Measurements from ENCODE around the gene NOP56. TPM values are rescaled to one million over a fixed set of nuclear protein-coding genes. Genes with fewer than 3 reads are reported as not detected.

NOP56 gene
- total and polyA plus RNA-seq, 2 donors (not counting 1 experiment from before 2014, with no cell fraction given), result 212 to 247 TPM

DNA sequence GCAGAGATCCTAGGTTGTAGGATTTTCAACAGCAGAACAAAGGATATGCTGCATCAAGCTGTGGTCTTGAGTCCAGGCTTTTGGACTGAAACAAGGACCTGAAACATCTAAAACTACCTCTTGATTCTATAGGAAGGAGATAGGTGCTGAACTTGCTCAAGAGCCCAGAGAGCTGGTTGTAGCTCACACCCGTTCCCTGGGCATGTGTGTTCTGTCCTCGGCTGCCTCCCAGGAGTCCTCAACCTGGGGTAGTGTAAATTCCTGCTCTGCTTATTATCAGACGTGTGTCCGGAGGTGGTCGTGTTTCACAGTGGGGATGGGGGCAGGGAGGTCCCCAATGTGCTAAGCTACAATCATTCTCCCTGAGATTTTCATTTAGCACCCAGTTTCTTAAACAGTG lies 4.8 kb downstream of the NOP56 start:
- no peak for ATAC-seq (ENCODE audit: low read depth)
- H3K27me3 Mint-ChIP-seq, result no peaks in the 10 kb centered on the region
- H3K9me3 ChIP-seq (ENCODE audit: control extremely low read depth in 1 of 3, control insufficient read depth in 2 of 3, insufficient read depth in 1 of 3, low read length in 2 of 3), result no peaks in the 10 kb centered on the region
- H3K4me3 Mint-ChIP-seq, result no peak overlapping the region
- H3K4me1 Mint-ChIP-seq, result peaks cover 24% of the 10 kb centered on the region
- H4K20me1 ChIP-seq (ENCODE audit: control insufficient read depth, insufficient read depth, low read length, poor library complexity, severe bottlenecking), result peaks cover 42% of the 10 kb centered on the region
- TF ChIP-seq EZH2 (IDR thresholded peaks at IDR 0.05; ENCODE audit: borderline replicate concordance, insufficient read depth, low read depth, low read length, poor library complexity, severe bottlenecking), result no peak
- TF ChIP-seq, protein P1, sequence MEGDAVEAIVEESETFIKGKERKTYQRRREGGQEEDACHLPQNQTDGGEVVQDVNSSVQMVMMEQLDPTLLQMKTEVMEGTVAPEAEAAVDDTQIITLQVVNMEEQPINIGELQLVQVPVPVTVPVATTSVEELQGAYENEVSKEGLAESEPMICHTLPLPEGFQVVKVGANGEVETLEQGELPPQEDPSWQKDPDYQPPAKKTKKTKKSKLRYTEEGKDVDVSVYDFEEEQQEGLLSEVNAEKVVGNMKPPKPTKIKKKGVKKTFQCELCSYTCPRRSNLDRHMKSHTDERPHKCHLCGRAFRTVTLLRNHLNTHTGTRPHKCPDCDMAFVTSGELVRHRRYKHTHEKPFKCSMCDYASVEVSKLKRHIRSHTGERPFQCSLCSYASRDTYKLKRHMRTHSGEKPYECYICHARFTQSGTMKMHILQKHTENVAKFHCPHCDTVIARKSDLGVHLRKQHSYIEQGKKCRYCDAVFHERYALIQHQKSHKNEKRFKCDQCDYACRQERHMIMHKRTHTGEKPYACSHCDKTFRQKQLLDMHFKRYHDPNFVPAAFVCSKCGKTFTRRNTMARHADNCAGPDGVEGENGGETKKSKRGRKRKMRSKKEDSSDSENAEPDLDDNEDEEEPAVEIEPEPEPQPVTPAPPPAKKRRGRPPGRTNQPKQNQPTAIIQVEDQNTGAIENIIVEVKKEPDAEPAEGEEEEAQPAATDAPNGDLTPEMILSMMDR (IDR thresholded peaks at IDR 0.05), result no peak
- H3K9ac ChIP-seq (ENCODE audit: low read length), result no peak overlapping the region
- ChIA-PET CTCF (no interaction called here), POLR2A (no interaction called here)
- DNase-seq, result peak; percentile 18
- intact Hi-C loops (cut with micrococcal nuclease), result no loop called here
- no peak overlapping the region for H3K4me2 ChIP-seq (replicated peaks; ENCODE audit: low read depth, low read length, poor library complexity, severe bottlenecking)
- H3K4me3 ChIP-seq (ENCODE audit: control extremely low read depth in 1 of 5, extremely low read depth in 1 of 5, insufficient read depth in 1 of 5, low read depth in 2 of 5, low read length in 4 of 5), result no peak overlapping the region
- no peaks in the 10 kb centered on the region for H3K27me3 ChIP-seq (replicated peaks in 1 of 4; ENCODE audit: control extremely low read depth in 1 of 4, control insufficient read depth in 3 of 4, insufficient read depth in 4 of 4, low read length in 3 of 4)
- no peak overlapping the region for H3K27ac ChIP-seq (ENCODE audit: low read length in 2 of 2)
- H3K36me3 ChIP-seq (replicated peaks in 1 of 2; ENCODE audit: control extremely low read depth in 1 of 2, control insufficient read depth in 1 of 2, extremely low read depth in 1 of 2, insufficient read depth in 2 of 2, low read length in 1 of 2), result peaks cover 4 to 82% of the 10 kb centered on the region in 2 experiments
- peaks cover 27% of the 10 kb centered on the region for H3K79me2 ChIP-seq (ENCODE audit: control insufficient read depth, insufficient read depth, low read length)
- 86% methylated on average over 5 of the region's 5 CpGs for WGBS (ENCODE audit: insufficient coverage)
- H3K9me3 Mint-ChIP-seq (ENCODE audit: insufficient read depth), result no peaks in the 10 kb centered on the region
- H3K4me1 ChIP-seq (ENCODE audit: control insufficient read depth in 2 of 2, insufficient read depth in 2 of 2, low read length in 2 of 2), result peaks cover 14 to 15% of the 10 kb centered on the region in 2 donors
- no peak overlapping the region for H3K27ac Mint-ChIP-seq
- H2AFZ ChIP-seq (ENCODE audit: insufficient read depth, low read depth, low read length, poor library complexity, severe bottlenecking), result no peak overlapping the region

DNA sequence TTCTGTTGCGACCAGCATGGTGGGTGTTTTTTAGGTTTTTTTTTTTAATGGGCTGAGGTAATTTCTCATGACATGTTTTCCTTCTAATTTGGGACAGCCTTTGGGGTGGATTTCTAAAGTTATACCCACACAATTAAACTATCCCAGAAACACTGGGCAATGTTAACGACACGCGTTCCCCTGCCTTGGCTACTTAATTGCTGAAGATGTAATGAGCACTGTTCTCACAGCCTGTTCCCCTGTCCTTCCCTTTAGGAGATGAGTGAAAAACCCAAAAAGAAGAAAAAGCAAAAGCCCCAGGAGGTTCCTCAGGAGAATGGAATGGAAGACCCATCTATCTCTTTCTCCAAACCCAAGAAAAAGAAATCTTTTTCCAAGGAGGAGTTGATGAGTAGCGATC lies 5.2 kb downstream of the NOP56 start:
- intact Hi-C loops (cut with micrococcal nuclease), result no loop called here
- Mint-ChIP-seq H3K4me1 (peaks cover 24% of the 10 kb centered on the region), H3K4me3 (no peak overlapping the region), H3K27me3 (no peaks in the 10 kb centered on the region), H3K9me3 (ENCODE audit: insufficient read depth) (no peaks in the 10 kb centered on the region), H3K27ac (no peak overlapping the region)
- TF ChIP-seq, protein P1 (IDR thresholded peaks at IDR 0.05), result no peak
- TF ChIP-seq EZH2 (IDR thresholded peaks at IDR 0.05; ENCODE audit: borderline replicate concordance, insufficient read depth, low read depth, low read length, poor library complexity, severe bottlenecking), result no peak
- peaks cover 4 to 83% of the 10 kb centered on the region in 2 experiments for H3K36me3 ChIP-seq (replicated peaks in 1 of 2; ENCODE audit: control extremely low read depth in 1 of 2, control insufficient read depth in 1 of 2, extremely low read depth in 1 of 2, insufficient read depth in 2 of 2, low read length in 1 of 2)
- H3K27me3 ChIP-seq (replicated peaks in 1 of 4; ENCODE audit: control extremely low read depth in 1 of 4, control insufficient read depth in 3 of 4, insufficient read depth in 4 of 4, low read length in 3 of 4), result no peaks in the 10 kb centered on the region
- no peak overlapping the region for H3K4me3 ChIP-seq (ENCODE audit: control extremely low read depth in 1 of 5, extremely low read depth in 1 of 5, insufficient read depth in 1 of 5, low read depth in 2 of 5, low read length in 4 of 5)
- H2AFZ ChIP-seq (ENCODE audit: insufficient read depth, low read depth, low read length, poor library complexity, severe bottlenecking), result no peak overlapping the region
- peaks cover 14 to 15% of the 10 kb centered on the region in 2 donors for H3K4me1 ChIP-seq (ENCODE audit: control insufficient read depth in 2 of 2, insufficient read depth in 2 of 2, low read length in 2 of 2)
- ChIA-PET POLR2A (no interaction called here), CTCF (no interaction called here)
- DNase-seq (no peak), ATAC-seq (ENCODE audit: low read depth) (no peak)
- peaks cover 42% of the 10 kb centered on the region for H4K20me1 ChIP-seq (ENCODE audit: control insufficient read depth, insufficient read depth, low read length, poor library complexity, severe bottlenecking)
- no peak overlapping the region for H3K27ac ChIP-seq (ENCODE audit: low read length in 2 of 2)
- WGBS (ENCODE audit: insufficient coverage), result 90% methylated on average over 1 of the region's 5 CpGs
- H3K9me3 ChIP-seq (ENCODE audit: control extremely low read depth in 1 of 3, control insufficient read depth in 2 of 3, insufficient read depth in 1 of 3, low read length in 2 of 3), result no peaks in the 10 kb centered on the region
- H3K9ac ChIP-seq (ENCODE audit: low read length), result no peak overlapping the region
- no peak overlapping the region for H3K4me2 ChIP-seq (replicated peaks; ENCODE audit: low read depth, low read length, poor library complexity, severe bottlenecking)
- H3K79me2 ChIP-seq (ENCODE audit: control insufficient read depth, insufficient read depth, low read length), result peaks cover 27% of the 10 kb centered on the region

Measured in B cell (primary cell).